H9 (cell line): Measurements from ENCODE around the gene PAIP1. TPM values are rescaled to one million over a fixed set of nuclear protein-coding genes. Genes with fewer than 3 reads are reported as not detected.

Experiments
- DNase-seq: peaks from one replicate; pipeline ENCODE4 v3.0.0-alpha.2; 2017
- H2AFZ ChIP-seq: one replicate; pipeline ENCODE4 v1.6.1; 2013; ENCODE audit warnings: mild to moderate bottlenecking, low read length, control low read depth, moderate library complexity
- H2AK5ac ChIP-seq: 2 replicates; pipeline ENCODE4 v1.6.1; 2013; ENCODE audit warnings: low read length, control low read depth, mixed read lengths; ENCODE audit not compliant: insufficient read length
- H2BK120ac ChIP-seq: one replicate; pipeline ENCODE4 v1.6.1; 2013; ENCODE audit warnings: low read depth, mild to moderate bottlenecking, low read length, control low read depth, inconsistent platforms; ENCODE audit not compliant: poor library complexity, severe bottlenecking
- H2BK12ac ChIP-seq: 2 replicates; pipeline ENCODE4 v1.6.1; 2013; ENCODE audit warnings: low read length, control low read depth, mixed read lengths, low read depth; ENCODE audit not compliant: insufficient read length
- H2BK15ac ChIP-seq: 2 replicates; pipeline ENCODE4 v1.6.1; 2013; ENCODE audit warnings: low read depth, low read length, control low read depth
- H2BK20ac ChIP-seq: one replicate; pipeline ENCODE4 v1.6.1; 2013; ENCODE audit warnings: low read depth, mild to moderate bottlenecking, low read length, control low read depth, inconsistent platforms; ENCODE audit not compliant: poor library complexity, severe bottlenecking
- H2BK5ac ChIP-seq: 2 replicates; pipeline ENCODE4 v1.6.1; 2013; ENCODE audit warnings: low read length, control low read depth, mixed read lengths; ENCODE audit not compliant: insufficient read length
- H3K14ac ChIP-seq: 2 replicates; pipeline ENCODE4 v1.6.1; 2013; ENCODE audit warnings: low read length, control low read depth; ENCODE audit not compliant: insufficient read depth
- H3K18ac ChIP-seq: 2 replicates; pipeline ENCODE4 v1.6.1; 2013; ENCODE audit warnings: low read depth, mild to moderate bottlenecking, mixed read lengths, low read length, control low read depth; ENCODE audit not compliant: insufficient read length
- H3K23ac ChIP-seq: 2 replicates; pipeline ENCODE4 v1.6.1; 2013; ENCODE audit warnings: low read length, control low read depth, mixed read lengths, low read depth; ENCODE audit not compliant: insufficient read length
- H3K23me2 ChIP-seq: 2 replicates; pipeline ENCODE4 v1.6.1; 2013; ENCODE audit warnings: low read depth, mild to moderate bottlenecking, mixed read lengths, low read length, control low read depth; ENCODE audit not compliant: insufficient read length, poor library complexity, severe bottlenecking
- H3K27ac ChIP-seq: 2 replicates; pipeline ENCODE4 v1.5.1; 2013; ENCODE audit warnings: low read length, control low read depth, mixed read lengths, low read depth; ENCODE audit not compliant: insufficient read length
- H3K27me3 ChIP-seq: 2 replicates; pipeline ENCODE4 v1.6.1; 2013; ENCODE audit warnings: low read length, control low read depth, inconsistent platforms; ENCODE audit not compliant: insufficient read depth
- H3K4ac ChIP-seq: 2 replicates; pipeline ENCODE4 v1.6.1; 2013; ENCODE audit warnings: low read depth, mild to moderate bottlenecking, control low read depth, inconsistent platforms, low read length, moderate library complexity
- H3K4me1 ChIP-seq: 2 replicates; pipeline ENCODE4 v1.6.1; 2013; ENCODE audit warnings: low read length, control low read depth, inconsistent platforms; ENCODE audit not compliant: insufficient read depth
- H3K4me2 ChIP-seq: 2 replicates; pipeline ENCODE4 v1.6.1; 2013; ENCODE audit warnings: low read length, control low read depth, mixed read lengths; ENCODE audit not compliant: insufficient read length, insufficient read depth
- H3K56ac ChIP-seq: 2 replicates; pipeline ENCODE4 v1.6.1; 2013; ENCODE audit warnings: low read depth, mild to moderate bottlenecking, mixed read lengths, low read length, control low read depth; ENCODE audit not compliant: insufficient read length
- H3K79me1 ChIP-seq: 2 replicates; pipeline ENCODE4 v1.6.1; 2013; ENCODE audit warnings: low read depth, mild to moderate bottlenecking, moderate library complexity, low read length, control low read depth, inconsistent platforms; ENCODE audit not compliant: insufficient read depth, poor library complexity, severe bottlenecking
- H3K79me2 ChIP-seq: 2 replicates; pipeline ENCODE4 v1.6.1; 2013; ENCODE audit warnings: low read length, control low read depth, inconsistent platforms; ENCODE audit not compliant: insufficient read depth
- H3K9ac ChIP-seq: 2 replicates; pipeline ENCODE4 v1.6.1; 2013; ENCODE audit warnings: low read length, control low read depth, mixed read lengths; ENCODE audit not compliant: insufficient read length; ENCODE audit errors: extremely low read depth
- H3K9me3 ChIP-seq: one replicate; pipeline ENCODE4 v1.6.1; 2013; ENCODE audit warnings: low read depth, low read length, inconsistent platforms; ENCODE audit not compliant: control insufficient read depth
- H3T11ph ChIP-seq: one replicate; pipeline ENCODE4 v1.6.1; 2013; ENCODE audit warnings: mild to moderate bottlenecking, low read length, control low read depth, inconsistent platforms
- H4K20me1 ChIP-seq: one replicate; pipeline ENCODE4 v1.6.1; 2013; ENCODE audit not compliant: control insufficient read depth, insufficient read length, insufficient read depth
- H4K5ac ChIP-seq: 2 replicates; pipeline ENCODE4 v1.6.1; 2013; ENCODE audit warnings: low read depth, mild to moderate bottlenecking, mixed read lengths, low read length, control low read depth; ENCODE audit not compliant: insufficient read length
- H4K8ac ChIP-seq: replicated peaks from 2 replicates; pipeline ENCODE4 v1.6.1; 2013; ENCODE audit warnings: low read length, control low read depth, mixed read lengths, low read depth; ENCODE audit not compliant: insufficient read length
- H4K91ac ChIP-seq: 2 replicates; pipeline ENCODE4 v1.6.1; 2013; ENCODE audit warnings: low read depth, mild to moderate bottlenecking, moderate library complexity, mixed read lengths, low read length, control low read depth; ENCODE audit not compliant: insufficient read length
- H3K27ac Mint-ChIP-seq, 3 experiments: 2 replicates in 2 of 3; 3 replicates in 1 of 3; pipeline ENCODE4 v1.8.0; 2020 to 2021; ENCODE audit warnings: mixed read lengths in 3 of 3, mild to moderate bottlenecking in 1 of 3, moderate library complexity in 1 of 3
- H3K27me3 Mint-ChIP-seq: 2 replicates; pipeline ENCODE4 v1.8.0; 2021; ENCODE audit warnings: low read depth, mild to moderate bottlenecking, moderate library complexity, mixed read lengths
- H3K36me3 Mint-ChIP-seq, 3 experiments: 2 replicates in 2 of 3; 3 replicates in 1 of 3; pipeline ENCODE4 v1.8.0; 2020 to 2021; ENCODE audit warnings: low read depth in 3 of 3, mixed read lengths in 3 of 3; ENCODE audit not compliant: insufficient read depth in 1 of 3
- H3K4me1 Mint-ChIP-seq, 2 experiments: 2 replicates each; pipeline ENCODE4 v1.8.0; 2020; ENCODE audit warnings: mixed read lengths in 2 of 2
- H3K4me3 Mint-ChIP-seq, 2 experiments: 2 replicates in 1 of 2; 3 replicates in 1 of 2; pipeline ENCODE4 v1.8.0; 2020 to 2021; ENCODE audit warnings: mild to moderate bottlenecking in 2 of 2, mixed read lengths in 2 of 2, moderate library complexity in 1 of 2
- H3K9me3 Mint-ChIP-seq, 2 experiments: 2 replicates in 1 of 2; 3 replicates in 1 of 2; pipeline ENCODE4 v1.8.0; 2020; ENCODE audit warnings: mild to moderate bottlenecking in 2 of 2, mixed read lengths in 2 of 2, moderate library complexity in 1 of 2
- WGBS: extraction: QIAGEN DNeasy Blood & Tissue Kit; methylation state at CpG from one replicate; pipeline ENCODE4 v1.1.7; 2013; ENCODE audit warnings: missing lambda C conversion rate, low lambda C conversion rate, mixed read lengths; ENCODE audit not compliant: insufficient read length; ENCODE audit errors: extremely low coverage; 5-methylcytosine and 5-hydroxymethylcytosine counted together
- total RNA-seq: library from RNA; stranded (reverse); gene quantifications from 2 replicates; pipeline ENCODE4 v1.2.1, GENCODE V29; 2021
- TF ChIP-seq, protein P1 (sequence below): fragments of 200-600 bp; sonication (generic); conservative IDR thresholded peaks from 3 replicates; pipeline ENCODE4 v1.8.0; 2021; ENCODE audit warnings: antibody characterized with exemption, mild to moderate bottlenecking

PAIP1 gene
- total RNA-seq, 1 experiment from 2014 or later: 92.9 TPM

DNA sequence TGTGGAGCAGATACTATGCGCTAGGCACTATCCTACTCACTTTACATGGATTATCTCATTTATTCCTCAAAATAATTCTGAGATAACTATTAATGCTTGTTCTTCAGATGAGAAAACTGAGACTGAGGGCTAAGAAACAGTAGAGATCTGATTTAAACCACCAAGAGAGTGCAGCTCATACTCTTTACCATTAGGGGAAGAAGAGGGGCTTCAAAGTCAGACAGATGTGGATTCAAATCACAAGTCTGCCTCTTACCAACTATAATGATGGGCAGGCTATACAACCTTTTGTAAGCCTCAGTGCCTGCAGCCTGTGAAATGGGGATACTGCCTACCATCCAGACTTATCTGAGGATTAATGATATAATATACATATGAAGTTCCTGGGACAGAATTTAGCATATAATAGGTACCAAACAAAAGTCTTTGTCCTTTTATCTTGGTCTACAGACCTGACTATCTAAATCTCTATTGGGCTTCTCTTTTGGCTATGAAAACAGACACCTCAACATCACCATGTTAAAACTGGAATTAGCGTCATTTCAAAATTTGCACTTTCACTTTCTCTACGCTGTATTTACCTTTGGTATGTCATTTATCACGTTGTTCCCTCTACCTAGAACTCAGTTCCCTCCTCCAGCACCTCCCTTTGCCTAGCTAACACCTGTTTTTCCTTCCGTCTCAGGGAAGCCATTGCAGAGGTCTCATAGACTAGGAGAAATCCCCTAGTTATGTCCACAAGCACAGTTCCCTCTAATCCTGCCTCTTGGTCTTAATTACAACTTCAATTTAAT, 59.4 kb downstream of the PAIP1 start:
- H3K14ac ChIP-seq: no peak overlapping the region
- no peaks in the 10 kb centered on the region for H3K79me2 ChIP-seq
- WGBS: no CpG with 5 or more reads among the region's 5 CpGs
- H3K4me1 ChIP-seq: no peaks in the 10 kb centered on the region
- no peaks in the 10 kb centered on the region for H3K23me2 ChIP-seq
- H4K20me1 ChIP-seq: no peaks in the 10 kb centered on the region
- H2BK20ac ChIP-seq: no peak overlapping the region
- H2BK15ac ChIP-seq: no peak overlapping the region
- no peaks in the 10 kb centered on the region for H3K9me3 ChIP-seq
- no peaks in the 10 kb centered on the region for H3K79me1 ChIP-seq
- H2BK120ac ChIP-seq: no peak overlapping the region
- no peaks in the 10 kb centered on the region for H3K9me3 Mint-ChIP-seq
- H2AK5ac ChIP-seq: no peak overlapping the region
- H3T11ph ChIP-seq: no peak overlapping the region
- H3K4me3 Mint-ChIP-seq: no peak overlapping the region
- H3K18ac ChIP-seq: no peak overlapping the region
- no peak overlapping the region for H4K91ac ChIP-seq
- no peak overlapping the region for H2BK12ac ChIP-seq
- no peak overlapping the region for H3K23ac ChIP-seq
- no peaks in the 10 kb centered on the region for H3K27me3 Mint-ChIP-seq
- no peak overlapping the region; a peak in 1 of 7 replicates for H3K27ac Mint-ChIP-seq
- TF ChIP-seq, protein P1, sequence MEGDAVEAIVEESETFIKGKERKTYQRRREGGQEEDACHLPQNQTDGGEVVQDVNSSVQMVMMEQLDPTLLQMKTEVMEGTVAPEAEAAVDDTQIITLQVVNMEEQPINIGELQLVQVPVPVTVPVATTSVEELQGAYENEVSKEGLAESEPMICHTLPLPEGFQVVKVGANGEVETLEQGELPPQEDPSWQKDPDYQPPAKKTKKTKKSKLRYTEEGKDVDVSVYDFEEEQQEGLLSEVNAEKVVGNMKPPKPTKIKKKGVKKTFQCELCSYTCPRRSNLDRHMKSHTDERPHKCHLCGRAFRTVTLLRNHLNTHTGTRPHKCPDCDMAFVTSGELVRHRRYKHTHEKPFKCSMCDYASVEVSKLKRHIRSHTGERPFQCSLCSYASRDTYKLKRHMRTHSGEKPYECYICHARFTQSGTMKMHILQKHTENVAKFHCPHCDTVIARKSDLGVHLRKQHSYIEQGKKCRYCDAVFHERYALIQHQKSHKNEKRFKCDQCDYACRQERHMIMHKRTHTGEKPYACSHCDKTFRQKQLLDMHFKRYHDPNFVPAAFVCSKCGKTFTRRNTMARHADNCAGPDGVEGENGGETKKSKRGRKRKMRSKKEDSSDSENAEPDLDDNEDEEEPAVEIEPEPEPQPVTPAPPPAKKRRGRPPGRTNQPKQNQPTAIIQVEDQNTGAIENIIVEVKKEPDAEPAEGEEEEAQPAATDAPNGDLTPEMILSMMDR: no peak
- peaks cover 0 to 10% (median 0%) of the 10 kb centered on the region in 3 experiments; a peak in 4 of 7 replicates for H3K36me3 Mint-ChIP-seq
- no peaks in the 10 kb centered on the region for H3K4me1 Mint-ChIP-seq
- H3K9ac ChIP-seq: no peak overlapping the region
- no peaks in the 10 kb centered on the region for H3K27me3 ChIP-seq
- H2AFZ ChIP-seq: no peak overlapping the region
- no peak overlapping the region for H3K27ac ChIP-seq
- H3K4ac ChIP-seq: no peak overlapping the region
- DNase-seq: no peak
- H3K4me2 ChIP-seq: no peak overlapping the region
- no peak overlapping the region for H2BK5ac ChIP-seq
- no peak overlapping the region for H3K56ac ChIP-seq
- H4K5ac ChIP-seq: no peak overlapping the region
- H4K8ac ChIP-seq: no peak overlapping the region
